HCT116 (cell line): Measurements from ENCODE around the gene HUS1. TPM values are rescaled to one million over a fixed set of nuclear protein-coding genes. Genes with fewer than 3 reads are reported as not detected.

Source experiments
- ATAC-seq: fragments of 200-7000 bp; cut with Tn5 transposase; 2 replicates; pipeline ENCODE4 v1.9.1; 2020; ENCODE audit warnings: mild to moderate bottlenecking, moderate library complexity
- BruUV-seq: library from RNA; stranded (reverse); fragments of 400-500 nt; replicated peaks from 2 replicates; lab custom pipeline; 2021; lab: Mats Ljungman, UMichigan
- CTCF ChIA-PET: fragments of 300-600 bp; sonication (Branson Sonifier 250); formaldehyde crosslinking; loops from one replicate; lab custom pipeline; 2021; ENCODE audit warnings: antibody characterized with exemption; lab: Charles Lee
- POLR2A ChIA-PET: fragments of 300-600, 350-600 bp; sonication (Branson Sonifier 250); formaldehyde crosslinking; loops from one replicate; lab custom pipeline; 2021; ENCODE audit warnings: antibody characterized with exemption; lab: Charles Lee
- RAD21 ChIA-PET, 2 experiments: fragments of 300-600 bp; sonication (Branson Sonifier 250); formaldehyde crosslinking; loops; one replicate each; lab custom pipeline; 2023; ENCODE audit warnings: low total read pairs in 2 of 2; ENCODE audit not compliant: uncharacterized antibody in 2 of 2, unreplicated experiment in 2 of 2, low non-redundant PET in 1 of 2; lab: Charles Lee
- DNase-seq: peaks from one replicate; pipeline ENCODE4 v3.0.0-alpha.2; 2010; ENCODE audit warnings: low read depth, low spot score
- H2AFZ ChIP-seq: fragments of 200-600 bp; shearing (Covaris generic), sonication (generic); 2 replicates; pipeline ENCODE4 v1.6.1; 2017; ENCODE audit warnings: low read depth, mixed run types, mixed read lengths, antibody characterized with exemption, low read length; ENCODE audit not compliant: poor library complexity, severe bottlenecking
- H3K27ac ChIP-seq: 2 replicates; pipeline ENCODE4 v1.5.1; 2012; ENCODE audit warnings: low read depth, low read length
- H3K27me3 ChIP-seq: fragments of 200-600 bp; sonication (generic); 2 replicates; pipeline ENCODE4 v1.6.1; 2016; ENCODE audit warnings: mixed run types, low read length, mixed read lengths; ENCODE audit not compliant: insufficient read depth
- H3K36me3 ChIP-seq, 2 experiments: fragments of 200-500 bp in 1 of 2; fragments of 200-600 bp in 1 of 2; sonication (Bioruptor generic) in 1 of 2; sonication (generic) in 1 of 2; 2 replicates each; pipeline versions ENCODE4 v1.5.1 to v1.6.1; 2014 to 2016; ENCODE audit warnings: low read length in 2 of 2, inconsistent platforms in 1 of 2, mixed read lengths in 1 of 2, mixed run types in 1 of 2; ENCODE audit not compliant: insufficient read depth in 2 of 2, control insufficient read depth in 1 of 2
- H3K4me1 ChIP-seq, 2 experiments: fragments of 200-600 bp in 1 of 2; sonication (generic) in 1 of 2; 2 replicates each; pipeline versions ENCODE4 v1.5.1 to v1.6.1; 2012 to 2017; ENCODE audit warnings: low read length in 2 of 2, inconsistent platforms in 1 of 2, mild to moderate bottlenecking in 1 of 2, mixed read lengths in 1 of 2, mixed run types in 1 of 2, moderate library complexity in 1 of 2; ENCODE audit not compliant: insufficient read depth in 2 of 2, control insufficient read depth in 1 of 2
- H3K4me2 ChIP-seq: fragments of 200-600 bp; sonication (generic); 2 replicates; pipeline ENCODE4 v1.6.1; 2017; ENCODE audit warnings: mixed run types, low read length, mixed read lengths
- H3K4me3 ChIP-seq, 2 experiments: fragments of 200-600 bp in 1 of 2; sonication (generic) in 1 of 2; replicated peaks in 1 of 2; 2 replicates each; pipeline ENCODE4 v1.5.1; 2011 to 2016; ENCODE audit warnings: low read length in 2 of 2, control low read depth in 1 of 2, low read depth in 1 of 2, mild to moderate bottlenecking in 1 of 2, mixed read lengths in 1 of 2, mixed run types in 1 of 2
- H3K79me2 ChIP-seq: fragments of 200-600 bp; sonication (generic); 2 replicates; pipeline ENCODE4 v1.6.1; 2017; ENCODE audit warnings: mild to moderate bottlenecking, mixed run types, low read length, moderate library complexity, mixed read lengths; ENCODE audit not compliant: insufficient read depth
- H3K9ac ChIP-seq: fragments of 200-600 bp; sonication (generic); 2 replicates; pipeline ENCODE4 v1.6.1; 2016; ENCODE audit warnings: low read length, mixed read lengths
- H3K9me2 ChIP-seq: fragments of 200-600 bp; sonication (generic), shearing (Covaris generic); 2 replicates; pipeline ENCODE4 v1.6.1; 2017; ENCODE audit warnings: mixed run types, mild to moderate bottlenecking, moderate library complexity; ENCODE audit not compliant: insufficient read depth
- H3K9me3 ChIP-seq, 2 experiments: fragments of 200-500 bp in 1 of 2; fragments of 200-600 bp in 1 of 2; sonication (Bioruptor generic) in 1 of 2; sonication (generic) in 1 of 2; 2 replicates each; pipeline ENCODE4 v1.6.1; 2014 to 2017; ENCODE audit warnings: low read length in 2 of 2, mixed read lengths in 2 of 2, inconsistent platforms in 1 of 2, low read depth in 1 of 2, mild to moderate bottlenecking in 1 of 2, mixed run types in 1 of 2, moderate library complexity in 1 of 2; ENCODE audit not compliant: control insufficient read depth in 1 of 2, insufficient read depth in 1 of 2
- H4K20me1 ChIP-seq: fragments of 200-600 bp; sonication (generic), shearing (Covaris generic); 2 replicates; pipeline ENCODE4 v1.6.1; 2017; ENCODE audit warnings: mixed run types, mild to moderate bottlenecking, moderate library complexity; ENCODE audit not compliant: insufficient read depth
- CBX3 ChIP-seq: IDR thresholded peaks from 2 replicates; pipeline ENCODE4 v1.6.1; 2012; ENCODE audit warnings: low read depth
- CEBPB ChIP-seq: IDR thresholded peaks from 2 replicates; pipeline ENCODE4 v1.6.1; 2012; ENCODE audit warnings: low read depth
- EGR1 ChIP-seq: IDR thresholded peaks from 2 replicates; pipeline ENCODE4 v1.6.1; 2012; ENCODE audit warnings: low read depth
- ELF1 ChIP-seq: IDR thresholded peaks from 2 replicates; pipeline ENCODE4 v1.6.1; 2012; ENCODE audit warnings: low read depth, borderline replicate concordance
- SIN3A ChIP-seq: IDR thresholded peaks from 2 replicates; pipeline ENCODE4 v1.6.1; 2012; ENCODE audit warnings: low read depth
- SRF ChIP-seq: IDR thresholded peaks from 2 replicates; pipeline ENCODE4 v1.6.1; 2012; ENCODE audit warnings: low read depth
- intact Hi-C: fragments of 100-400 bp; cut with micrococcal nuclease; formaldehyde crosslinking; loops from 2 replicates; pipeline ENCODE4 v1.10.0; 2022
- total RNA-seq: library from RNA; stranded (reverse); gene quantifications from one replicate; pipeline ENCODE4 v1.2.1, GENCODE V29; 2021; ENCODE audit not compliant: unreplicated experiment
- TF ChIP-seq, protein P1 (sequence below): IDR thresholded peaks from 2 replicates; pipeline ENCODE4 v1.6.1; 2012; ENCODE audit warnings: low read depth
- TF ChIP-seq, protein P2 (sequence below), 3 experiments: fragments of 200-600 bp in 1 of 3; sonication (generic) in 1 of 3; IDR thresholded peaks in 2 of 3; conservative IDR thresholded peaks in 1 of 3; 2 replicates each; pipeline ENCODE4 v1.5.1; 2012 to 2017; ENCODE audit warnings: low read depth in 2 of 3, low read length in 2 of 3, antibody characterized with exemption in 1 of 3, borderline replicate concordance in 1 of 3, control low read depth in 1 of 3, mild to moderate bottlenecking in 1 of 3, mixed read lengths in 1 of 3, mixed run types in 1 of 3, moderate library complexity in 1 of 3; ENCODE audit not compliant: insufficient read depth in 1 of 3

The HUS1 gene
- total RNA-seq, 1 experiment from 2014 or later: 30.0 TPM

DNA sequence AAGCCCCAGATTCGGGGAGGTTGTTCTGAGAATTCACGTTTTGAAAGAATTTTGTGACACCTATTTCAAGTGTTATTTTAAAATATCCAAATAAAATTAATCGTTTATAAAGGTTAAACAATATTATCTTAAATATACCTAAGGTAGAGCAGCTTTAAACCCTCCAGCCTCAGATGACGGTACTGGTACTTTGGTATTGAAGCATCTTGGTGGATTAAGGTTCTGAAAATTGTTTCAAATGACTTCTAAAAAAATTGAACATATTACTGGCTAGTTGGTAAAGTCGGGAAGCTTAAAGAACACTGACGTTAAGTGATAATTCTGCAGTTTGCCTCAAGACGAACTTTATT, 392 bp upstream of the HUS1 start:
- no peaks in the 10 kb centered on the region for H4K20me1 ChIP-seq
- RAD21 ChIA-PET: no interaction called here
- peaks cover 5 to 7% of the 10 kb centered on the region in 2 experiments; a peak in 2 of 4 replicates for H3K4me1 ChIP-seq
- POLR2A ChIA-PET: no interaction called here
- no peak overlapping the region for H3K9ac ChIP-seq
- intact Hi-C loops: loop anchor here (2.0 kb wide), 1 partner anchor 109 kb away; the partner anchor contains the start of gene UPP1
- no peak for DNase-seq
- CTCF ChIA-PET: no interaction called here
- H3K4me2 ChIP-seq: peak overlapping the region; percentile 95
- no peak overlapping the region; the same call in 1 of the 2 replicates for H3K27ac ChIP-seq
- no peak for TF ChIP-seq ELF1
- no peak for TF ChIP-seq SRF
- TF ChIP-seq CBX3: no peak
- TF ChIP-seq SIN3A: no peak
- TF ChIP-seq, protein P1, sequence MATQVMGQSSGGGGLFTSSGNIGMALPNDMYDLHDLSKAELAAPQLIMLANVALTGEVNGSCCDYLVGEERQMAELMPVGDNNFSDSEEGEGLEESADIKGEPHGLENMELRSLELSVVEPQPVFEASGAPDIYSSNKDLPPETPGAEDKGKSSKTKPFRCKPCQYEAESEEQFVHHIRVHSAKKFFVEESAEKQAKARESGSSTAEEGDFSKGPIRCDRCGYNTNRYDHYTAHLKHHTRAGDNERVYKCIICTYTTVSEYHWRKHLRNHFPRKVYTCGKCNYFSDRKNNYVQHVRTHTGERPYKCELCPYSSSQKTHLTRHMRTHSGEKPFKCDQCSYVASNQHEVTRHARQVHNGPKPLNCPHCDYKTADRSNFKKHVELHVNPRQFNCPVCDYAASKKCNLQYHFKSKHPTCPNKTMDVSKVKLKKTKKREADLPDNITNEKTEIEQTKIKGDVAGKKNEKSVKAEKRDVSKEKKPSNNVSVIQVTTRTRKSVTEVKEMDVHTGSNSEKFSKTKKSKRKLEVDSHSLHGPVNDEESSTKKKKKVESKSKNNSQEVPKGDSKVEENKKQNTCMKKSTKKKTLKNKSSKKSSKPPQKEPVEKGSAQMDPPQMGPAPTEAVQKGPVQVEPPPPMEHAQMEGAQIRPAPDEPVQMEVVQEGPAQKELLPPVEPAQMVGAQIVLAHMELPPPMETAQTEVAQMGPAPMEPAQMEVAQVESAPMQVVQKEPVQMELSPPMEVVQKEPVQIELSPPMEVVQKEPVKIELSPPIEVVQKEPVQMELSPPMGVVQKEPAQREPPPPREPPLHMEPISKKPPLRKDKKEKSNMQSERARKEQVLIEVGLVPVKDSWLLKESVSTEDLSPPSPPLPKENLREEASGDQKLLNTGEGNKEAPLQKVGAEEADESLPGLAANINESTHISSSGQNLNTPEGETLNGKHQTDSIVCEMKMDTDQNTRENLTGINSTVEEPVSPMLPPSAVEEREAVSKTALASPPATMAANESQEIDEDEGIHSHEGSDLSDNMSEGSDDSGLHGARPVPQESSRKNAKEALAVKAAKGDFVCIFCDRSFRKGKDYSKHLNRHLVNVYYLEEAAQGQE: no peak
- TF ChIP-seq, protein P2, sequence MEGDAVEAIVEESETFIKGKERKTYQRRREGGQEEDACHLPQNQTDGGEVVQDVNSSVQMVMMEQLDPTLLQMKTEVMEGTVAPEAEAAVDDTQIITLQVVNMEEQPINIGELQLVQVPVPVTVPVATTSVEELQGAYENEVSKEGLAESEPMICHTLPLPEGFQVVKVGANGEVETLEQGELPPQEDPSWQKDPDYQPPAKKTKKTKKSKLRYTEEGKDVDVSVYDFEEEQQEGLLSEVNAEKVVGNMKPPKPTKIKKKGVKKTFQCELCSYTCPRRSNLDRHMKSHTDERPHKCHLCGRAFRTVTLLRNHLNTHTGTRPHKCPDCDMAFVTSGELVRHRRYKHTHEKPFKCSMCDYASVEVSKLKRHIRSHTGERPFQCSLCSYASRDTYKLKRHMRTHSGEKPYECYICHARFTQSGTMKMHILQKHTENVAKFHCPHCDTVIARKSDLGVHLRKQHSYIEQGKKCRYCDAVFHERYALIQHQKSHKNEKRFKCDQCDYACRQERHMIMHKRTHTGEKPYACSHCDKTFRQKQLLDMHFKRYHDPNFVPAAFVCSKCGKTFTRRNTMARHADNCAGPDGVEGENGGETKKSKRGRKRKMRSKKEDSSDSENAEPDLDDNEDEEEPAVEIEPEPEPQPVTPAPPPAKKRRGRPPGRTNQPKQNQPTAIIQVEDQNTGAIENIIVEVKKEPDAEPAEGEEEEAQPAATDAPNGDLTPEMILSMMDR (IDR thresholded peaks at IDR 0.05 in 2 of 3, conservative IDR thresholded peaks at IDR 0.05 in 1 of 3; ENCODE audit: borderline replicate concordance in 1 of 3, insufficient read depth in 1 of 3, low read depth in 2 of 3, low read length in 2 of 3): no peak
- no peak for TF ChIP-seq EGR1
- TF ChIP-seq CEBPB: no peak
- H2AFZ ChIP-seq: peak overlapping the region; percentile 97
- H3K4me3 ChIP-seq: peak overlapping the region; percentile 86 to 96
- no peak for ATAC-seq
- no peaks in the 10 kb centered on the region for H3K9me2 ChIP-seq
- peaks cover 14% of the 10 kb centered on the region for H3K79me2 ChIP-seq
- H3K9me3 ChIP-seq: no peaks in the 10 kb centered on the region
- no TSS peak for BruUV-seq
- peaks cover 22 to 27% of the 10 kb centered on the region in 2 experiments for H3K36me3 ChIP-seq
- no peaks in the 10 kb centered on the region for H3K27me3 ChIP-seq
